Myocyte (in vitro differentiated cells): ENCODE results near the gene CBFA2T2. TPM values are rescaled to one million over a fixed set of nuclear protein-coding genes. Genes with fewer than 3 reads are reported as not detected.
"Not testable (repeated sequence)": the region's sequence is repeated elsewhere in the genome, so short reads cannot be mapped to it uniquely, and the experiment has no call there.

ENCODE experiments used
- DNase-seq: peaks from one replicate; pipeline ENCODE4 v3.0.0-alpha.2; 2012; ENCODE audit warnings: low read depth
- total RNA-seq: library from RNA; depleted of rRNA; stranded (reverse); fragments of >200 nt; gene quantifications from 2 replicates; pipeline ENCODE4 v1.2.3, GENCODE V29; 2014

Gene CBFA2T2
- total RNA-seq, 1 donor from 2014 or later, result 14.3 TPM

DNA sequence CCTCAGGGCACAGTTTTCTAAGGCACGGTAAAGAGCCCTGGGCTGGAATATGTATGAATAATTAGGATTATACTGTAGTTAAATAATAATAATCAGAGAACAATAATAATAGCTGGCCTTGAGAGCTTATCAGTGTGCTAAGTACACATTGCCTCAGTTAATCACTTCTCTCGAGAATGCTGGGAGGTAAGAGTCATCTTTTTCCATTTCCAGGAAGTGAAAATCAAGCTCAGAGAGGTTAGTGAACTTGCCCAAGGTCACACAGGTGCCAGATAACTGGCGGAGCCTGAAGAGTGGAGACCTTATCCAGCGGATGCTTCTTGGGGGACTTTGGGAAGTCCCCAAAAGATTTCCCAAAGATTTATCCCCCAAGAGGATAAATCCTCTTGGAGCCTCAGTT lies 19.4 kb upstream of the CBFA2T2 start:
- no peak for DNase-seq

DNA sequence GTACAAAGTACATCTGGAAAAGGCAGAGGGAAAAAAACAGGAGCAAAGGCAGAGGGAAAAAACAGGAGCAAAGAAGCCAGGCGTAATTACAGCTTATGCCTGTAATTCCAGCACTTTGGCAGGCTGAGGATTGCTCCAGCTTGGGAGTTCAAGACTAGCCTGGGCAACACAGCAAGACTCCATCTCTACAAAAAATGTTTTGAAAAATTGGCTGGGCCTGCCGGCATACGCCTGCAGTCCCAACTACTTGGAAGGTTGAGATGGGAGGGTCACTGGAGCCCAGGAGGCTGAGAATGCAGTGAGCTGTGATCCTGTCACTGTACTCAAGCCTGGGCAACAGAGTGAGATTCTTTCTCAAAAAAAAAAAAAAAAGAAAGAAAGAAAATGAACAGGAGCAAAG lies 19.0 kb upstream of the CBFA2T2 start:
- no peak for DNase-seq

DNA sequence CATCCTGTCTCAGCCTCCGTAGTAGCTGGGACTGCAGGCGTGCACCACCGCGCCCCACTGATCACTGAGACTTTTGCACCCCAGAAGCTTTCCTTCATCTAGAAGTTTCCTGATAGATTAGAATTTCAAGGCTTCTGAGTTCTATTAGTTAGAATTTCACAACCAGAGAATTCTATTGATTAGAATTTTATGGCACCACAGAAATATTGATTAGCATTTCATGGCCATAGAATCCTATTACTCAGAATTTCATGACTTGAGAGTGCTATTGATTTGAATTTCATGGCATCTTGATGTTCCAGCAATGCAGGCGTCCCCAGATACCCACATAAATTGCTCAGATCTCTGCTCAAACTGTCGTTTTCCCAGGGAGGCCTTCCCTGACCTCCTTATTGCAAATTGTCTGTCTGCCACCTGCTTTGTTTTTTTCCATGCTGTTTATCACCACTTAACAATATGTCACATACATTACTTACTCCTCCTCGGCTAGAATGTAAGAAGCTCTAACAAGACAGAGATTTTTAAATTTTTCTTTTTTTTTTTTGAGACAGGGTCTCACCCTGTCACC lies 16.9 kb upstream of the CBFA2T2 start:
- DNase-seq, result no peak

DNA sequence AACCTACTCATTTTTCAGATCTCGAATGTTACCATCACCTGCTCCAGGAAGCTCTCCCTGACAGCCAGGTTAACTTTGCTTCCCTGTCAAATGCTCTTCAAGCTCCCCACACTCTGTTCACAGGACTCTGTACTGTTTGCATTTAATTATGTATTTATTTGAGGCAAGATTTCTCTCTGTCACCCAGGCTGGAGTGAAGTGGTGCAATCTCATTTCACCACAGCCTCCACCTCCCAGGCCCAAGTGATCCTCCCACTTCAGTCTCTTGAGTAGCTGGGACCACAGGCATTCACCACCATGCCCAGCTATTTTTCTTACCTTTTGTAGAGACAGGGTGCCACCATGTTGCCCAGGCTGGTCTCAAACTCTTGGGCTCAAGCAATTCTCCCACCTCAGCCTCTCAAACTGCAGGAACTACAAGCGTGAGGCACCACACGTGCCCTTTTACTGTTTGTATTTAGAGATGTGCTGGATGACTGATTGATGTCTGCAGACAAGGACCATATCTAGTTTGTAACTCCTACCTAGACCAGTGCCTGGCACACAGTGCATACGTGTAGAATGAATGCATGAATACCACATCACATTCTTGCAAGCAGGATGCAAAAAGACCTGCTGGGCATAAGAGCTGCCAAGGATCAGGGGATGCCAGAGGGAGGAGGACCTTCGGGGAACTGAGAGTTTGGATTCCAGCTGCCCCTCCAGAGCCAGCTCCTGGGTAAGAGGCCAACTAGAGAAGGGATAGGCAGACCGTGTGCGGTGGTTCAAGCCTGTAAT lies 15.6 kb upstream of the CBFA2T2 start:
- no peak for DNase-seq

DNA sequence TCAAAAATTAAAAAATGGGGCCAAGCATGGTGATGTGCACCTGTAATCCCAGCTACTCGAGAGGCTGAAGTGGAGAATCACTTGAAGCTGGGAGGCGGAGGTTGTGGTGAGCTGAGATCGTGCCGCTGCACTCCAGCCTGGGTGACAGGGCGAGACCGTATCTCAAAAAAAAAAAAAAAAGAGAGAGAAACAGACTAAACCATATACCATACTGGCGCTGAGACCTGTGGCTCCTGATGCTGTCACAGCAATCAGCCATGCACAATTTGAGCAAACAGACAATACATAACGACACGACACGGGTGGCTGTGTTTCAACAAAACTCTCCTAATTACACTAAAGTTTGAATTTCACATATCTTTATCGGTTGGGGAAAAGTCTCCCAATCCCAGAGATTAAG lies 14.9 kb upstream of the CBFA2T2 start:
- no peak for DNase-seq

DNA sequence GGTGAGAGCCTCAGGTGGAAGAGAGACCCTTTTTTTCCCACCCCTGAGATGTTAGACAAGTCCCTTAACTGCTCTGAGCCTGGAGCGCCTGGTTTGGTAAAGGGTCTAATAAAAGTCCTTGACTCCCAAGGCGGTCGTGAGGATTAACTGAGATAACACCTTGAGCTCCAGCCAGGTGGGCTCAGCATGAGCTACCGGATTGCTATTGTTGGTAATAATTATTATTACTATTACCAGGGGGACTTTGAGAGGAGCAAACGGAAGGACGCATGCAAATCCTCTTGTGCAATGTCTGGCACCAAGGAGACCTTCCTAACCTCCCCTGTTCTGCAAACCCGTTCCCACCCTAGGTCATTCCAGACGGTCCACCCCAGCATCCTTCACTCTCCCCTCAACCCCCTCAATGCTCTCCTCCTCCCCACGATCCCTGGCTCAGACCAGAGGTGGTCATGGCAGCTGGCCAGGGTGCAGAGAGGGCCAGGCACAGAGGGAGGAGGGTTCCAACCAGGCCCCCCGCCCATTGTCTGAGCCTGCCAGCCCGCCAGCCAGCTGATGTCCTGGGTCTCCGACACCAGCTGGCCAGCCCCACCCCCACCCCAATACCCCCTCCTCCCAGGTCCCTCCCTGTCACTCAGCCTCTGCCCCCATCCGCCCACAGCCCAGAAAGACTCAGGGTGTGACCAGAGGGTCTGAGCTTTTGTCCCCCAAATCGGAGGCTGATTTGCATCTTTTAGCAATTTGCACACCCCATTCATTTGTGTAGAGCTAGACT lies 14.3 kb upstream of the CBFA2T2 start:
- no peak for DNase-seq

DNA sequence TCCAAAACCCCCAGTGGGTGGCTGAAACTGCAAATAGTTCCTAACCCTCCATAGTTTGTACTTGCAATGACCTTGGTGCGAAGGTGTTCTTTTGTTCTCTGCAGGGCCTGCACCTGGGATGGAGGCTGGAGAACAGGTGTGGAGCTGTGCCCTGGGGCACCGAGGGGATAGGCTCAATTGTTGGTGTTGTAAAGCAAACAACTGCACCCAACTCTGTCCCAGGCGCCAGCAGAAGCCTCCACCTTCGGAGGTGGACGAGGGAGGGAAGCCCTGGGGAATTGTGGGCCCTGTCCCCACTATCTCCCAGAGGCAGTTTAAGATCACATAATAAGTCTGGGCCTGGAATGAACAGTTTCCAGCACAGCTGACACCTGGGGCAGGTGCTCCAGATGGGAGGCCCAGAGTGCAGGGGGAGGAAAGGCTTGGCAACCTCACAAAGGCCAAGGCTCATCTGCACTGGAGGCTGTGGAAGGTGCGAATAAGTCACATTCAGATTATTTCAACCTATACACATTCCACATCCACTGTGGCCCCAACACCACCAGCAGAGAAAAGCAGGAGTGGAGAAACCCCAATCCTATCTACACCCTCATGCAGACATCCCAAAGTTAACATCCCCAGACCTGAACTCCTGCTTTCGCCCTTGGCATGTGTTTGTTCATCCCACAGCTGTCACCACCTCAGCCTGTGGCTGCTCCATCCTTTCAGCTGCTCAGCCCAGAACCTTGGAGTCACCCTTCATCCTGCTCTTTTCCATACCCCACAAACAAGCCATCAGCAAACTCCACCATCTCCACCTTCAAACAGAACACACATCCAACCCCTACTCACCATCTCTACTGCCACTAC lies 12.3 kb upstream of the CBFA2T2 start:
- peak; percentile 24 for DNase-seq

DNA sequence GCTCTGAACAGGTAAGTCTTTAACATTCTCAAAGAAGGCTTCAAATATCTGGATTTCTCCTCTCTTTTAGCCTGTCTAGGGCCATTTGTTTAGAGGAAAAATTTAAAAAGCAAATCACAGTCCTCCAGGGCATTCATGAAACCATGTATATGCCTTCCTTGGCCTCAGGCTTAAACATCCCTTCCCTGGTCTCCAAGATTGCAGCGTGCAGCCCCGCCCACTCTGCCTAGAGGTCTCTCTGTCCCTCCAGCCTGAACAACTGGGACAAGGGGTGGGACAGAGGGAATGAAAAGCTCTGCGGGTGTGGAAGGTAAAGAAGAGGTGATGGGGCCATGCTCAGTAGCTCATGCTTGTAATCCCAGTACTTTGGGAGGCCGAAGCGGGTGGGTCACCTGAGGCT lies 9.8 kb upstream of the CBFA2T2 start:
- DNase-seq, result no peak

DNA sequence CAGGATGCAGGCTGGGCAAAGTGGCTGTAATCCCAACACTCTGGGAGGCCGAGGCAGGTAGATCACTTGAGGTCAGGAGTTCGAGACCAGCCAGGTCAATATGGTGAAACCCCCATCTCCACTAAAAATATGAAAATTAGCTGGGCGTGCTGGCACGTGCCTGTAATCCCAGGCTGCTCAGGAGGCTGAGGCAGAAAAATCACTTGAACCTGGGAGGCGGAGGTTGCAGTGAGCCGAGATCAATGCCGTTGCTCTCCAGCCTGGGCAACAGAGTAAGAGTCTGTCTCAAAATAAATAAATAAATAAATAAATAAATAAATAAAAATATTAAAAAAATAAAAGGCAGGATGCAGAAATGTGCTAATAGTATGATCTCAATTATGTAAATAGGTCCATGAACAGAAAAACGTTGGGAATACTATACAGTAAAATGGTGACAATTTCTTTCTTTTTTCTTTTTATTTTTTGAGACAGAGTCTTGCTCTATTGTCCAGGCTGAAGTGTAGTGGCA lies 8.4 kb upstream of the CBFA2T2 start:
- DNase-seq, result no peak

DNA sequence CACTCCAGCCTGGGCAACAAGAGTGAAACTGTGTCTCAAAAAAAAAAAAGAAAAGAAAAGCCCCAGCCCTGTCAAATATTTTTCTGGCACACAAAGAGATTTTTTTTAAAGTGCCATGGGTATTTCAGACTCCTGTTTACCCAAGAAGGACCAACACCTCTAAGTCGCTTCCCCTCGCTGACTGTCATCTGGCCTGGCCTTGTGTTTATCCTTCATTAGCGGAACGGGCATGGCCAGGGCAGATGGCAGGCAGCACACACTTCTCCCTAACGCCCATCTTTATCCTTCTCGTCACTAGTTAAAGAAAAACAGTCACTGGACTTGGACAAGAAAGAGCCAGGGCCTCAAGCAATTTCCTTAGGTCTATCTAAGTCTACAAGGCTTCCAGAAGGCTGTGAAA lies 7.3 kb upstream of the CBFA2T2 start:
- DNase-seq, result no peak

DNA sequence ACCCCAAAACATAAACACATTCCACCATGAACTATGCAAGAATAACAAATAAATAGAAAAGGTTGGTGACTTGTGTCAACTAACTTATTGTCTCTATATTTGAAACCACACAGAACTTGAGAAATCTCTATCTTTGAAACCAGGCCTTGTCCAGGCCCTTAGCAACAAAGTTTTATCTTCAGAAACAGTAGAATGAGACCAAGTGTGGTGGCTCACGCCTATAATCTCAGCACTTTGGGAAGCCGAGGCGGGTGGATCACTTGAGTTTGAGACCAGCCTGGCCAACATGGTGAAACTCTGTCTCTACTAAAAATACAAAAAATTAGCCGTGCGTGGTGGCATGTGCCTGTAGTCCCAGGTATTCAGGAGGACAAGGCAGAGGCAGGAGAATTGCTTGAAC lies 6.7 kb upstream of the CBFA2T2 start:
- not testable (repeated sequence) for DNase-seq

DNA sequence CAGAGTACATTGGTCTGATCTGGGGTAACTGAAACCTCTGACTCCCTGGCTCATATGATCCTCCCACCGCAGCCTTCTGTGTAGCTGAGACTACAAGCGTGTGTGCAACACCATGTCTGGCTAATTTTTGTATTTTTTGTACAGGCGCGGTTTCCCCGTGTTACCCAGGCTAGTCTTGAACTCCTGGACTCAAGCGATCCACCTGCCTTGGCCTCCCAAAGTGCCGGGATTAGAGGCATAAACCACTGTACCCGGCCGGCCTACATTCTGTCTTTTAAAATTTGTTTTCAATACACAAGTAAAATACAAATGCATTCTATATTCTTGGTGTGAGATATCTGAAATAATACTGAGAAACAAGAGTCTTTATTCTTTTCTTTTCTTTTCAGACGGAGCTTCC lies 1.7 kb upstream of the CBFA2T2 start:
- DNase-seq, result no peak

DNA sequence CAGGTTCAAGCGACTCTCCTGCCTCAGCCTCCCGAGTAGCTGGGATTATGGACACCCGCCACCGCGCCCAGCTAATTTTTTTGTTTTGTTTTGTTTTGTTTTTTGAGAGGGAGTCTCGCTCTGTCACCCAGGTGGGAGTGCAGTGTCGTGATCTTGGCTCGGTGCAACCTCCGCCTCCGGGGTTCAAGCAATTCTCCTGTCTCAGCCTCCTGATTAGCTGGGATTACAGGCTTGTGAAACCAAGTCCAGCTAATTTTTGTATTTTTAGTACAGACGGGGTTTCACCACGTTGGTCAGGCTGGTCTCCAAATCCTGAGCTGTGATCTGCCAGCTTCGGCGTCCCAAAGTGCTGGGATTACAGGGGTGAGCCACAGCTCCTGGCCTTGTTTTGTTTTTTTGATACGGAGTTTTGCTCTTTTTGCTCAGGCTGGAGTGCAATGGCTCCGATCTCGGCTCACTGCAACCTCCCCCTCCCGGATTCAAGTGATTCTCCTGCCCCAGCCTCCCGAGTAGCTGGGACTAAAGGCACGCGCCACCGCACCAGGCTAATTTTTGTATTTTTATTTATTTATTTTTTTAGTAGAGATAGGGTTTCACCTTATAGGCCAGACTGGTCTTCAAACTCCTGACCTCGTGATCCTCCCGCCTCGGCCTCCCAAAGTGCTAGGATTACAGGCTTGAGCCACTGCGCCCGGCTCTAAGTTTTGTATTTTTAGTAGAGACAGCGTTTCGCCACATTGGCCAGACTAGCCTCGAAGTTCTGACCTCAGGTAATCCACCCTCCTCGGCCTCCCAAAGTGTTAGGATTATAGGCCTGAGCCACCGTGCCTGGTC lies 1.0 kb upstream of the CBFA2T2 start:
- not testable (repeated sequence) for DNase-seq

DNA sequence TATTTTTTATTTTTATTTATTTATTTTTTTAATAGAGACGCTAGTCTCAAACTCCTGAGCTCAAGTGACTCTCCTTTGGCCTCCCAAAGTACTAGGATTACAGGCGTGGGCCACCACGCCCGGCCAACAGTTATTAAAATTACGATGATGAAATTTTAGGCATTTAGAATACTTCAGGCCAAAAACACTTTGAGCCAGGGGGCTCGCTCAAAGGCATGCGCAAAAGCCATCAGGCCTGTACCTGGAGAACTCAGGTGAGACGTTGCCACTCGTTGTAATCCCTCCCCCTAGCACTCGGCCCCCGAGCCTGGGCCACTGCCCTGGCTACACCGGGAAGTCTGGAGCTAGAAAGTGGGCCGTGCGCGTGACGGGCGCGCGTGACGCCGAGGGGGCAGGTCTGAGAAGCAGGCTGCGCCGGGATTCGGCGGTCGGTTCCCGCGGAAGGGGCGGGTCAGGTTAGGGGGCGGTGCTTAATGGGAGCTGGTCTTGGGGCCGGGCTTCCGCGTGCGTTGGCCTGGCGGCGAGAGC lies 337 bp upstream of the CBFA2T2 start:
- peak; percentile 97 for DNase-seq

DNA sequence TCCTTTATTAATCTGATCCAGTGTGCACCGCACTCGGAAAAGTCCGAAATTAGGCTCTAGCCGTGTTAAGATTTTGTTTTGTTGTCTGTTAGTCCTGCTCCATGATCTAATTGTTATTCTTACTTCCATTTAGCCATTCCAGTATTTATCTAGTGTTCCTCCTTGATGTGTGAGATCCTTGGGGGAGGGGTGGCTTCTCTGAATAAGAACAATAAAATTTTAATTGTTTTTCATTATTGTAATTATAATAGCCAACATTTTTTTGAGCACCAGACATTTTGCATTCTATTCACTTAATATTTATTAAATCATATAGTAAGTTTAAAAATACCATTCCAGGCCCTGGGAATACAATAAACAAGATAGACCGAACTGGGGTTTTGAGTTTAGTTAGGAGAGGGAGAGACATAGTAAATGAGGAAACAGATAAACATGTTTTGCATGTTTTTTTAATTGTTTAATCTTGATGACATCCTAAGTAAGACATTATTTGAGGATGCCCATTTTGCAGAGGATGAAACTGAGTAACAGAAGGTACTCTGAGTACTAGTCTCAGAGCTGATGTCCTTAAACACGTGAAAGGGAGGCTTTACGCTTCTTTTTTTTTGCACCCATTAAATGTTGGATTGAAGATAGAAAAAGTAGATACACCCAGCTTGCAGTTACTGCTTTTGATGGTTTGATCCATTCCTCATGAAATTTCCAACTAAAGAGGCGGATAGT lies 1.2 kb downstream of the CBFA2T2 start:
- DNase-seq, result no peak

DNA sequence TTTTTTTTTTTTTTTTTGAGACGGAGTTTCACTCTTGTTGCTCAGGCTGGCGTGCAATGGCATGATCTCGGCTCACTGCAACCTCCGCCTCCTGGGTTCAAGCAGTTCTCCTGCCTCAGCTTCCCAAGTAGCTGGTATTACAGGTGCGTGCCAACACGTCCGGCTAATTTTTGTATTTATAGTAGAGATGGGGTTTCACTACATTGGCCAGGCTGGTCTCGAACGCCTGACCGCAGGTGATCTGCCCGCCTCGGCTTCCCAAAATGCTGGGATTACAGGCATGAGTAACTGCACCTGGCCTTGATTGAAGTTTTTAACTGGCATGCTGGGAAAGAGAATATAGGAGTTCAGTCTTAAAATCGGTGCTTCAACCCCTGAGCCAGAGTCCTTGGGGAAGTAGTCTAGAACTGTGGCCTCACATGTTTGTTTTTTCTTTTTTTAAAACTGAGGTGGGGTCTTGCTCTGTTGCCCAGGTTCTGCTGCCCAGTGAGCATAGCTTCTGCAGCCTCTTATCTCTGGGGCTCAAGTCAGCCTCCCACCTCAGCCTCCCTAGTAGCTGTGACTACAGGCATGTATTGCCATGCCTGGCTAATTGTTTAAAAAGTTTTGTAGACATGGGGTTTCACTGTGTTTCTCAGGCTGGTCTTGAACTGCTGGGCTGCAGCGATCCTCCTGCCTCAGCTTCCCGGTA lies 3.3 kb downstream of the CBFA2T2 start:
- no peak for DNase-seq

DNA sequence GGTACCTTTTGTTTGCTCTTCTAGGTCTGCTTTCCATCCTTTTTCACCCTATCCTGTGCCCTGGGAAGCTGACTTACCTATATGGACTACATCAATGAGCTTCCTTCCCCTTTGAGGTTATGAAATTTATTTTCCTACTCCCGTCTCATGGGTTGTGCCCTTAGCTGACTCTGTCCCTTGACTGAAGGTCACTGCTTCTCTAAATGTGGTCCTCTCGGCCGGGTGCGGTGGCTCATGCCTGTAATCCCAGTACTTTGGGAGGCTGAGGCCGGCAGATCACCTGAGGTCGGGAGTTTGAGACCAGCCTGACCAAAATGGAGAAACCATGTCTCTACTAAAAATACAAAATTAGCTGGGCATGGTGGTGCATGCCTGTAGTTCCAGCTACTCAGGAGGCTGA lies 6.9 kb downstream of the CBFA2T2 start:
- DNase-seq, result not testable (repeated sequence)

DNA sequence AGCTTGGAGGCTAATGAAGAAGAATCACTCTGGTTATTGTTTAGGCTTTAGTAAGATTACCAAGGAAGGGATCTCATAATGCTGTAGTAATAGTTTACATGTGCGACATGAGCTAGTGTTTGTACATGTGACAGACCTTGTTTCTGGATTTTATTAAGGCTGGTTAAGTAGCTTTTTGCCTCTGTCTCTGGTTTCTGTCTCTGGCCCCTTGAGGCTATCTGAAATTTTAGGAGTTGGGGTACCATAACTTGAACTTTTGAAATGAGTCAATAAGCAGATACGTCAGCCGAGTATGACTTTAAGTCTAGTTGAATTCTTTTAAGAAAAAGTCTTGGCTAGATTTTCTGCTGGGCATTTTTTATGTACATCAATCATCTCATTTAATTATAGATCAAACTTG lies 9.5 kb downstream of the CBFA2T2 start:
- DNase-seq, result no peak

DNA sequence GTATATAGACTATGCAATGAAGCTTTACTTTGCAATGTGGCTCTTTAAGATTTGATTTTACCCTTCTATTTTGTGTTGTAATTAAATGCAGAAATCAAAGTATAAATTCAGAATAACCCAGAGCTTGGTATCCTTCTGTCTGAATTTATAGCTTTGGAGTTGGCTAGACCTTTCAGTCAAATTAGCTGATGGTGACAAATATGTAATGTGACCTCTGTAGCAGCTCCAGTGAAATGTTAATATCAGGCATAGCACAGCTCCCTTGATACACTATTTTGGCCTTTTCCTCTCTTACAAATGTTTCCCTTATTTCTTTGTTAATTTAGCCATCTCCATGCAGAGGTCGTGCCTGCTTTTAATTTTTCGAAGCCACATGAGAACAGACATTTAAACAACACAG lies 11.1 kb downstream of the CBFA2T2 start:
- no peak for DNase-seq
